DOHH2 (cell line): ENCODE results near the gene CHD3.
A peak's percentile ranks its signal among the peaks of the same experiment; 100 is the strongest.

Experiments
- CTCF ChIP-seq: fragments of 200-600 bp; sonication (generic); IDR thresholded peaks from one replicate; pipeline ENCODE4 v1.5.1; 2014; ENCODE audit warnings: antibody characterized with exemption, mild to moderate bottlenecking, low read depth, low read length; ENCODE audit not compliant: poor library complexity, severe bottlenecking
- EZH2phosphoT487 ChIP-seq: fragments of 200-600 bp; sonication (generic); IDR thresholded peaks from 2 replicates; pipeline ENCODE4 v1.6.1; 2017; ENCODE audit warnings: borderline replicate concordance, mild to moderate bottlenecking, antibody characterized with exemption, low read length, moderate library complexity, mixed read lengths

GRCh38 chr17:7856811-7857712 lies 31.5 kb upstream of the CHD3 start, which contains the start of gene NAA38:
- TF ChIP-seq CTCF (peak; percentile 49), EZH2phosphoT487 (no peak)
